CD14-positive monocyte (primary cell): Measurements from ENCODE around the gene SLC38A10. TPM values are rescaled to one million over a fixed set of nuclear protein-coding genes. Genes with fewer than 3 reads are reported as not detected.

ENCODE experiments used
- DNase-seq, 3 donors: peaks; one replicate each; pipeline ENCODE4 v3.0.0-alpha.2; 2011 to 2022
- H2AFZ ChIP-seq: 2 replicates; pipeline ENCODE4 v1.6.0; 2012; ENCODE audit warnings: mild to moderate bottlenecking, low read depth, low read length, inconsistent platforms; ENCODE audit not compliant: insufficient read depth, poor library complexity, severe bottlenecking
- H3K27ac ChIP-seq, 2 donors: 1 replicate in 1 of 2; 2 replicates in 1 of 2; pipeline ENCODE4 v1.5.1; 2012 to 2013; ENCODE audit warnings: low read length in 2 of 2, control low read depth in 1 of 2, inconsistent platforms in 1 of 2, low read depth in 1 of 2, mild to moderate bottlenecking in 1 of 2
- H3K27me3 ChIP-seq, 2 donors: one replicate each; pipeline versions ENCODE4 v1.6.0 to v1.6.1; 2011 to 2013; ENCODE audit warnings: low read length in 2 of 2; ENCODE audit not compliant: control insufficient read depth in 2 of 2, insufficient read depth in 2 of 2
- H3K36me3 ChIP-seq, 2 donors: replicated peaks in 1 of 2; 1 replicate in 1 of 2; 2 replicates in 1 of 2; pipeline versions ENCODE4 v1.5.1 to v1.6.1; 2012 to 2013; ENCODE audit warnings: low read length in 2 of 2, control low read depth in 1 of 2, inconsistent platforms in 1 of 2, mild to moderate bottlenecking in 1 of 2; ENCODE audit not compliant: insufficient read depth in 2 of 2, control insufficient read depth in 1 of 2
- H3K4me1 ChIP-seq, 2 donors: 1 replicate in 1 of 2; 2 replicates in 1 of 2; pipeline versions ENCODE4 v1.5.1 to v1.6.1; 2012 to 2013; ENCODE audit warnings: low read length in 2 of 2, control low read depth in 1 of 2, inconsistent platforms in 1 of 2, mild to moderate bottlenecking in 1 of 2, moderate library complexity in 1 of 2; ENCODE audit not compliant: insufficient read depth in 2 of 2, control insufficient read depth in 1 of 2
- H3K4me2 ChIP-seq: replicated peaks from 2 replicates; pipeline ENCODE3; 2012; ENCODE audit warnings: low read length, moderate library complexity, mild to moderate bottlenecking; ENCODE audit not compliant: poor library complexity, severe bottlenecking; ENCODE audit errors: extremely low read depth
- H3K4me3 ChIP-seq, 3 experiments: fragments of 200-600 bp in 1 of 3; sonication (generic) in 1 of 3; replicated peaks in 1 of 3; 1 replicate in 2 of 3; 2 replicates in 1 of 3; pipeline ENCODE4 v1.5.1; 2011 to 2013; ENCODE audit warnings: low read length in 3 of 3, mild to moderate bottlenecking in 3 of 3, control low read depth in 2 of 3, low read depth in 2 of 3, inconsistent platforms in 1 of 3, moderate library complexity in 1 of 3
- H3K79me2 ChIP-seq: 2 replicates; pipeline ENCODE4 v1.6.0; 2012; ENCODE audit warnings: mild to moderate bottlenecking, control low read depth, inconsistent platforms, low read length, moderate library complexity; ENCODE audit not compliant: insufficient read depth
- H3K9ac ChIP-seq: 2 replicates; pipeline ENCODE4 v1.6.0; 2017; ENCODE audit warnings: low read length, mild to moderate bottlenecking; ENCODE audit not compliant: insufficient read depth, poor library complexity, severe bottlenecking
- H3K9me3 ChIP-seq, 2 donors: replicated peaks in 1 of 2; 1 replicate in 1 of 2; 2 replicates in 1 of 2; pipeline versions ENCODE4 v1.5.1 to v1.6.1; 2012 to 2013; ENCODE audit warnings: low read length in 2 of 2, control low read depth in 1 of 2; ENCODE audit not compliant: control insufficient read depth in 1 of 2, insufficient read depth in 1 of 2
- H4K20me1 ChIP-seq: 2 replicates; pipeline ENCODE4 v1.6.0; 2012; ENCODE audit warnings: mild to moderate bottlenecking, low read length, control low read depth, moderate library complexity; ENCODE audit not compliant: insufficient read depth
- H3K27ac Mint-ChIP-seq, 7 donors: one replicate each; pipeline ENCODE4 v1.8.0; 2020; ENCODE audit warnings: mild to moderate bottlenecking in 7 of 7, mixed read lengths in 7 of 7, moderate library complexity in 6 of 7, inconsistent platforms in 2 of 7
- H3K27me3 Mint-ChIP-seq, 3 donors: one replicate each; pipeline ENCODE4 v1.8.0; 2021 to 2022; ENCODE audit warnings: low read depth in 3 of 3, mild to moderate bottlenecking in 3 of 3, mixed read lengths in 3 of 3, moderate library complexity in 3 of 3, inconsistent platforms in 1 of 3
- H3K36me3 Mint-ChIP-seq, 2 donors: one replicate each; pipeline ENCODE4 v1.8.0; 2020; ENCODE audit warnings: mixed read lengths in 2 of 2, inconsistent platforms in 1 of 2, mild to moderate bottlenecking in 1 of 2
- H3K4me1 Mint-ChIP-seq: one replicate; pipeline ENCODE4 v1.8.0; 2020; ENCODE audit warnings: mild to moderate bottlenecking, mixed read lengths
- H3K4me3 Mint-ChIP-seq, 2 donors: one replicate each; pipeline ENCODE4 v1.8.0; 2020; ENCODE audit warnings: mild to moderate bottlenecking in 2 of 2, mixed read lengths in 2 of 2, moderate library complexity in 1 of 2
- H3K9me3 Mint-ChIP-seq, 7 donors: one replicate each; pipeline ENCODE4 v1.8.0; 2020 to 2022; ENCODE audit warnings: mixed read lengths in 7 of 7, mild to moderate bottlenecking in 6 of 7, moderate library complexity in 6 of 7, inconsistent platforms in 2 of 7
- WGBS: methylation state at CpG from one replicate; pipeline ENCODE4 v1.1.5; 2013; ENCODE audit warnings: missing lambda C conversion rate; ENCODE audit not compliant: insufficient coverage; 5-methylcytosine and 5-hydroxymethylcytosine counted together
- intact Hi-C, 2 donors: fragments of 100-400 bp; cut with micrococcal nuclease; formaldehyde crosslinking; loops; one replicate each; pipeline versions ENCODE4 v1.15.0 to v1.15.1; 2023
- polyA plus RNA-seq, 3 donors: library from polyadenylated mRNA; depleted of rRNA in 1 of 3; unstranded in 2 of 3; stranded (reverse) in 1 of 3; fragments of 300-500 nt in 2 of 3; fragments of >200 nt in 1 of 3; fragmentation: Illumina TruSeq in 2 of 3; gene quantifications; 1 replicate in 2 of 3; 2 replicates in 1 of 3; pipeline ENCODE4 v1.2.3, GENCODE V29; 2012 to 2021
- TF ChIP-seq, protein P1 (sequence below): fragments of 200-600 bp; IDR thresholded peaks from one replicate; pipeline ENCODE4 v1.8.0; 2022; ENCODE audit warnings: antibody characterized with exemption, mild to moderate bottlenecking

The SLC38A10 gene
- polyA plus RNA-seq, 3 donors: 50.8 to 76.1 (median 68.4) TPM

- Mint-ChIP-seq H3K27ac (peak overlapping the region; percentile 30 to 76 (median 66)), H3K36me3 (peaks cover 0 to 2% of the 10 kb centered on the region in 2 donors), H3K27me3 (peaks cover 4 to 14% (median 12%) of the 10 kb centered on the region in 3 donors), H3K9me3 (peaks cover 0 to 5% (median 0%) of the 10 kb centered on the region in 7 donors), H3K4me1 (peaks cover 59% of the 10 kb centered on the region), H3K4me3 (peak overlapping the region; percentile 27 to 46)
- peak overlapping the region in 1 of 2 donors; percentile 62 for H3K27ac ChIP-seq
- peak overlapping the region; percentile 4 for H3K9ac ChIP-seq
- H3K9me3 ChIP-seq: no peaks in the 10 kb centered on the region
- no peaks in the 10 kb centered on the region for H4K20me1 ChIP-seq
- peaks cover 11% of the 10 kb centered on the region for H3K79me2 ChIP-seq
- peak overlapping the region; percentile 12 for H2AFZ ChIP-seq
- 65% methylated on average over 22 of the region's 23 CpGs for WGBS
- H3K27me3 ChIP-seq: no peaks in the 10 kb centered on the region
- no peaks in the 10 kb centered on the region for H3K36me3 ChIP-seq
- TF ChIP-seq, protein P1, sequence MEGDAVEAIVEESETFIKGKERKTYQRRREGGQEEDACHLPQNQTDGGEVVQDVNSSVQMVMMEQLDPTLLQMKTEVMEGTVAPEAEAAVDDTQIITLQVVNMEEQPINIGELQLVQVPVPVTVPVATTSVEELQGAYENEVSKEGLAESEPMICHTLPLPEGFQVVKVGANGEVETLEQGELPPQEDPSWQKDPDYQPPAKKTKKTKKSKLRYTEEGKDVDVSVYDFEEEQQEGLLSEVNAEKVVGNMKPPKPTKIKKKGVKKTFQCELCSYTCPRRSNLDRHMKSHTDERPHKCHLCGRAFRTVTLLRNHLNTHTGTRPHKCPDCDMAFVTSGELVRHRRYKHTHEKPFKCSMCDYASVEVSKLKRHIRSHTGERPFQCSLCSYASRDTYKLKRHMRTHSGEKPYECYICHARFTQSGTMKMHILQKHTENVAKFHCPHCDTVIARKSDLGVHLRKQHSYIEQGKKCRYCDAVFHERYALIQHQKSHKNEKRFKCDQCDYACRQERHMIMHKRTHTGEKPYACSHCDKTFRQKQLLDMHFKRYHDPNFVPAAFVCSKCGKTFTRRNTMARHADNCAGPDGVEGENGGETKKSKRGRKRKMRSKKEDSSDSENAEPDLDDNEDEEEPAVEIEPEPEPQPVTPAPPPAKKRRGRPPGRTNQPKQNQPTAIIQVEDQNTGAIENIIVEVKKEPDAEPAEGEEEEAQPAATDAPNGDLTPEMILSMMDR: no peak
- intact Hi-C loops: loop anchor here in 1 of 2 donors (5.0 kb wide), 1 partner anchor 67 kb away; the partner anchor contains the start of gene BAHCC1
- peak in 2 of 3 donors; percentile 47 to 52 for DNase-seq
- H3K4me1 ChIP-seq: peaks cover 58 to 65% of the 10 kb centered on the region in 2 donors
- peak overlapping the region; percentile 66 for H3K4me2 ChIP-seq
- peak overlapping the region in 1 of 3 experiments; percentile 55 for H3K4me3 ChIP-seq
These were observed 35.1 kb upstream of the SLC38A10 start for GRCh38 chr17:81329927-81330883.
